Activated CD4-positive, alpha-beta T cell treated with anti-CD3 and anti-CD28 coated beads, Interleukin-2, amount 10 ng/mL, durations not matched to agents 24 days and 14 days (primary cell): ENCODE results near the gene SLC34A3. TPM values are rescaled to one million over a fixed set of nuclear protein-coding genes. Genes with fewer than 3 reads are reported as not detected.
"Not testable (repeated sequence)": the region's sequence is repeated elsewhere in the genome, so short reads cannot be mapped to it uniquely, and the experiment has no call there.

Experiments used
- DNase-seq: peaks from one replicate; pipeline ENCODE4 v3.0.0; 2022
- H3K27ac Mint-ChIP-seq: one replicate; pipeline ENCODE4 v1.8.0; 2022; ENCODE audit warnings: mild to moderate bottlenecking, mixed read lengths
- H3K27me3 Mint-ChIP-seq: one replicate; pipeline ENCODE4 v1.8.0; 2022; ENCODE audit warnings: mixed read lengths
- H3K36me3 Mint-ChIP-seq: one replicate; pipeline ENCODE4 v1.8.0; 2022; ENCODE audit warnings: low read depth, mild to moderate bottlenecking, mixed read lengths
- H3K4me1 Mint-ChIP-seq: one replicate; pipeline ENCODE4 v1.8.0; 2021; ENCODE audit warnings: mixed read lengths
- H3K4me3 Mint-ChIP-seq: one replicate; pipeline ENCODE4 v1.8.0; 2022; ENCODE audit warnings: mild to moderate bottlenecking, moderate library complexity, mixed read lengths
- H3K9me3 Mint-ChIP-seq: one replicate; pipeline ENCODE4 v1.8.0; 2021; ENCODE audit warnings: mixed read lengths
- intact Hi-C: fragments of 100-400 bp; cut with micrococcal nuclease; formaldehyde crosslinking; loops from one replicate; pipeline ENCODE4 v1.15.1; 2023
- total RNA-seq: library from RNA; stranded (reverse); gene quantifications from 2 replicates; pipeline ENCODE4 v1.2.3, GENCODE V29; 2022

SLC34A3 gene
- total RNA-seq, 1 donor from 2014 or later: not detected

DNA sequence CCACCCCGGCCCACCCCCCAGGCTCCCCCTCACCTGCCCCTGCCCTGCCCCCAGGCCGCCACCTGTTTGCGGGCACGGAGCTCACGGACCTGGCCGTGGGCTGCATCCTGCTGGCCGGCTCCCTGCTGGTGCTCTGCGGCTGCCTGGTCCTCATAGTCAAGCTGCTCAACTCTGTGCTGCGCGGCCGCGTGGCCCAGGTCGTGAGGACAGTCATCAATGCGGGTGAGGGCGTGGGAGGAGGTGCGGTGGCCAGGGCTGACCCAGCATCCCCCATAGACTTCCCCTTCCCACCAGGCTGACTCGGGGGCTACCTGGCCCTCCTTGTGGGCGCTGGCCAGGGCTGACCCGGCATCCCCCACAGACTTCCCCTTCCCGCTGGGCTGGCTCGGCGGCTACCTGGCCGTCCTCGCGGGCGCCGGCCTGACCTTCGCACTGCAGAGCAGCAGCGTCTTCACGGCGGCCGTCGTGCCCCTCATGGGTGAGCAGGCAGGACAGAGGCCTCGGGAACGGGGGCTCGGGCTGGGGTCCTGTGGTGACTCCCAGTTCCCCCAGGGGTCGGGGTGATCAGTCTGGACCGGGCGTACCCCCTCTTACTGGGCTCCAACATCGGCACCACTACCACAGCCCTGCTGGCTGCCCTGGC, 3.5 kb downstream of the SLC34A3 start:
- Mint-ChIP-seq H3K27me3 (peaks cover 2% of the 10 kb centered on the region), H3K4me3 (no peak overlapping the region), H3K36me3 (peaks cover 2% of the 10 kb centered on the region), H3K27ac (no peak overlapping the region), H3K4me1 (peaks cover 7% of the 10 kb centered on the region), H3K9me3 (no peaks in the 10 kb centered on the region)
- intact Hi-C loops: no loop called here
- no peak for DNase-seq

DNA sequence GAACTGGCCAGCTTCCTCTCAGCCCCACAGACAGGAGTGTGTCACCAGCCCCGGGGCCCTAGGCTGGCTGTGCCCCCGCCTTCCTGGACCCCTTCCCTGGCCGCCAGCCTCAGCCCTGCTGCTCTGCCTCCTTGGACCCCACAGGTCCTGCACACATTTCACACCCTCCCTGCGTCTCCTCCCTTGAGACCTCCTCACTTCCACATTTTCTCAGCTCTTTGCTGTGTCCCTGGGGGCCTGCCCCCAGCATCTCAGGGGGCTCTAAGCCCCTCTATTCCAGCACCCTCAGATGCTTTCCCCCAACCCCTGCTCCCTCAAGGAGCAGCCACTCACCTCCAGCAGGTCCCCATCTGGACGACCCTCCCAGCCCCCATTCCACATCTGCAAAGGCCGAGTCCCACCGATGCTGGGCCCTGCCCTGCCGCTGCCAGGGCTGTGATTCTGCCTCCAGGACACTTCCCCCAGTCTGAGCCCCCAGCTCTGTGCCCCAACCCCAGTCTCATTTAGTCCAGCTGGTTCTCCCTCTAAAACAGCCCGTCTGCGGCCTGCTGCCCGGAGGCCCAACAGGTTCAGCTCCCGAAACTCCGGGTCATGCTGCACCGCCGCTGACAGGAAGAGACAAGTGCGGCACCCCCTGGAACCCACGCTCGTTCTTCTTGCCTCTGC, 4.2 kb downstream of the SLC34A3 start:
- Mint-ChIP-seq H3K27me3 (peaks cover 2% of the 10 kb centered on the region), H3K9me3 (no peaks in the 10 kb centered on the region), H3K36me3 (peaks cover 2% of the 10 kb centered on the region), H3K4me3 (no peak overlapping the region), H3K27ac (no peak overlapping the region), H3K4me1 (peaks cover 7% of the 10 kb centered on the region)
- no peak for DNase-seq
- intact Hi-C loops: no loop called here

DNA sequence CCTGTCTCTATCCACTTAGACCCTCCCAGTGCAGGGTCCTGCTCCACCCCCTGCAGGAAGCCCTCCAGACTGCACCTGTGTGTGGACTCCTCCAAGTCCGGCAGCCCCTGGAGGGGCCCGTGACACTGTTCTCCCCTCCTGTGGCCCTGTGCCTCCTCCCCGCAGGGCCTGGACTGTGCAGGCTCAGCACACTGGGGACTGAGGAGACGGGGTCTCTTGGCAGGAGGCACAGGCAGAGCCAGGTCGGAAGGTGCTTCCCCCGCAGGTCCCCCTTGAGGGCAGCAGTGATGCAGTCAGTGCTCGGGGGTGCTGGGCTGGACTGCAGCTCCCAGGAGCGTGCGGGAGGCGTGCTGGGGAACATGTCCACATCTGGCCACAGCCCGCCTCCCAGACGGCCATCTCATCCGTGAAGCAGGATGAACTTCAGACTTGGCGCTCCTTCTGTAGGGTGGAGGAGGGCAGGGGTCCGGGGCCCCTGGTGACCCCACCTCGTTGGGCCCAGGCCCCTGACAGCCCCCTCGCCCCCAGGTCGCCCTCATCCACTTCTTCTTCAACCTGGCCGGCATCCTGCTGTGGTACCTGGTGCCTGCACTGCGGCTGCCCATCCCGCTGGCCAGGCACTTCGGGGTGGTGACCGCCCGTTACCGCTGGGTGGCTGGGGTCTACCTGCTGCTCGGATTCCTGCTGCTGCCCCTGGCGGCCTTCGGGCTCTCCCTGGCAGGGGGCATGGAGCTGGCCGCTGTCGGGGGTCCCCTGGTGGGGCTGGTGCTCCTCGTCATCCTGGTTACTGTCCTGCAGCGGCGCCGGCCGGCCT, 4.9 kb downstream of the SLC34A3 start:
- H3K9me3 Mint-ChIP-seq: no peaks in the 10 kb centered on the region
- no peak for DNase-seq
- H3K36me3 Mint-ChIP-seq: peaks cover 2% of the 10 kb centered on the region
- no peak overlapping the region for H3K27ac Mint-ChIP-seq
- H3K27me3 Mint-ChIP-seq: peaks cover 2% of the 10 kb centered on the region
- H3K4me3 Mint-ChIP-seq: no peak overlapping the region
- intact Hi-C loops: loop anchor here (2.0 kb wide), 1 partner anchor 47 kb away; the partner anchor contains the start of genes ANAPC2 and SSNA1
- peaks cover 7% of the 10 kb centered on the region for H3K4me1 Mint-ChIP-seq

DNA sequence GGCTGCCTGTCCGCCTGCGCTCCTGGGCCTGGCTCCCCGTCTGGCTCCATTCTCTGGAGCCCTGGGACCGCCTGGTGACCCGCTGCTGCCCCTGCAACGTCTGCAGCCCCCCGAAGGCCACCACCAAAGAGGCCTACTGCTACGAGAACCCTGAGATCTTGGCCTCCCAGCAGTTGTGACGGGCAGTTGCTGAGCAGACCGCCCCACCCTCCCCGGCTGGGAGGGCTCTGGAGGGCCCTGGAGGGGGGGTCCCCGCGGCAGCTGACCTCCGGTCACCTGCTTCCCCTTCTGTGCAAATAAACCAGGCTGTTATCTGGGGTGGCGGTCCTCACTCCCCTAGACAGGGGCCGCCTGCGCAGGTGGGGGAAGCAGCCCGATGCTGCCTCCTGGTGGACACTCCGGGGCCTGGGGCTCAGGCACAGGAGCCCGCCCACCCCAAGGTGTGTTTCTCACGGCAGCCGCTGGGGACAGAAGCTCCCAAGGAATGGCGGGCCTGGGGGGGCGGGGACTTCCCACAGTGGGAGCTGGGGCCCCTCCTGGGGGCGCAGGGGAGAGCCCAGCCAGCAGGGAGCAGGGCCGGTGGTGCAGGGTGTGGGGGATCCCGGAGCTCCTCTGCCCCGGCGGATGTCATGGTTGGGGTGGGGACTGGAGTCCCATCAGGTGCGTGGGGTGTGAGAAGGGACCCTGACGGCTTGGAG, 5.7 kb downstream of the SLC34A3 start:
- H3K36me3 Mint-ChIP-seq: peaks cover 5% of the 10 kb centered on the region
- H3K27ac Mint-ChIP-seq: no peak overlapping the region
- H3K4me3 Mint-ChIP-seq: no peak overlapping the region
- H3K27me3 Mint-ChIP-seq: peaks cover 3% of the 10 kb centered on the region
- H3K9me3 Mint-ChIP-seq: no peaks in the 10 kb centered on the region
- intact Hi-C loops: loop anchor here (2.0 kb wide), 1 partner anchor 48 kb away; the partner anchor contains the start of genes ANAPC2 and SSNA1
- DNase-seq: peak; percentile 97
- H3K4me1 Mint-ChIP-seq: peaks cover 7% of the 10 kb centered on the region

- intact Hi-C loops: loop anchor here (2.0 kb wide), 1 partner anchor 48 kb away; the partner anchor contains the start of genes ANAPC2 and SSNA1
- no peak overlapping the region for H3K4me3 Mint-ChIP-seq
- DNase-seq: no peak
- peaks cover 9% of the 10 kb centered on the region for H3K36me3 Mint-ChIP-seq
- H3K9me3 Mint-ChIP-seq: no peaks in the 10 kb centered on the region
- peaks cover 3% of the 10 kb centered on the region for H3K27me3 Mint-ChIP-seq
- peaks cover 7% of the 10 kb centered on the region for H3K4me1 Mint-ChIP-seq
- no peak overlapping the region for H3K27ac Mint-ChIP-seq
Observed at GRCh38 chr9:137236936-137237421, 6.3 kb downstream of the SLC34A3 start.

- peaks cover 3% of the 10 kb centered on the region for H3K27me3 Mint-ChIP-seq
- peaks cover 17% of the 10 kb centered on the region for H3K4me1 Mint-ChIP-seq
- H3K27ac Mint-ChIP-seq: no peak overlapping the region
- DNase-seq: no peak
- peaks cover 20% of the 10 kb centered on the region for H3K36me3 Mint-ChIP-seq
- no peaks in the 10 kb centered on the region for H3K9me3 Mint-ChIP-seq
- H3K4me3 Mint-ChIP-seq: peak overlapping the region; percentile 15
- intact Hi-C loops: loop anchor here (2.0 kb wide), 1 partner anchor 49 kb away; the partner anchor contains the start of genes ANAPC2 and SSNA1
Observed at GRCh38 chr9:137237759-137238726, 7.3 kb downstream of the SLC34A3 start.

- not testable (repeated sequence) for H3K9me3 Mint-ChIP-seq, H3K27me3 Mint-ChIP-seq, DNase-seq
- H3K4me3 Mint-ChIP-seq: peak overlapping the region; percentile 90
- peaks cover 19% of the 10 kb centered on the region for H3K4me1 Mint-ChIP-seq
- intact Hi-C loops: loop anchor here (2.0 to 5.0 kb wide), 2 partner anchors 37 to 111 kb away; partner anchors contain the start of gene TPRN
- peaks cover 28% of the 10 kb centered on the region for H3K36me3 Mint-ChIP-seq
- H3K27ac Mint-ChIP-seq: peak overlapping the region; percentile 53
Observed at GRCh38 chr9:137239541-137240200, 9.0 kb downstream of the SLC34A3 start.

DNA sequence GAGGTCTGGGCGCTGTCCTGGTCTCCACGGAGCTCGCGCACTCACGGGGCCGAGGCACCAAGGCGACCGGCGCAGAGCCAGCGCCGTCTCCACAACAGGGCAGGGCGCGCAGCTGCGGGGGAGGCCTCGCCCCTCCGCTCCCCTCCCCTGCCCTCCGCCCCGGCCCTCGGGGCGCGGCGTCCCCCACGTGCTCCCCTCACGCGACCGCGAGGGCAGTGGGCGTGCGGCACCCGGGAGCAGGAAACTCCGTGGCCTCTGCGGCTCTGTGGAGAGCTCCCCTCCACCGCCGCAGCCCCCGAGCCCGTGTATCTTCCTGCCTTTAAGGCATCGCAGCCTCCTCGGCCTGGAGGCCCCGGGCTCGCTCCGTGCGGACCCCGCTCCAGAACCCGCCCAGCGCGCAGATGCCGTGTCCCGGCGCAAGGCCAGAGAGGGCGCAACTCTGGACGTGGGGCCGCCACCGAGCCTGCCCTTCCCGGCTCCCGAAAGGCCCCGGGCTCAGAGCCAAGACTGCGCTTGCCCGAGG, 9.7 kb downstream of the SLC34A3 start:
- Mint-ChIP-seq H3K4me1 (peaks cover 19% of the 10 kb centered on the region), H3K4me3 (peak overlapping the region; percentile 90), H3K27me3 (peaks cover 2% of the 10 kb centered on the region), H3K27ac (peak overlapping the region; percentile 53), H3K36me3 (peaks cover 28% of the 10 kb centered on the region), H3K9me3 (no peaks in the 10 kb centered on the region)
- peak; percentile 93 for DNase-seq
- intact Hi-C loops: loop anchor here (2.0 to 5.0 kb wide), 2 partner anchors 38 to 112 kb away; partner anchors contain the start of gene TPRN

DNA sequence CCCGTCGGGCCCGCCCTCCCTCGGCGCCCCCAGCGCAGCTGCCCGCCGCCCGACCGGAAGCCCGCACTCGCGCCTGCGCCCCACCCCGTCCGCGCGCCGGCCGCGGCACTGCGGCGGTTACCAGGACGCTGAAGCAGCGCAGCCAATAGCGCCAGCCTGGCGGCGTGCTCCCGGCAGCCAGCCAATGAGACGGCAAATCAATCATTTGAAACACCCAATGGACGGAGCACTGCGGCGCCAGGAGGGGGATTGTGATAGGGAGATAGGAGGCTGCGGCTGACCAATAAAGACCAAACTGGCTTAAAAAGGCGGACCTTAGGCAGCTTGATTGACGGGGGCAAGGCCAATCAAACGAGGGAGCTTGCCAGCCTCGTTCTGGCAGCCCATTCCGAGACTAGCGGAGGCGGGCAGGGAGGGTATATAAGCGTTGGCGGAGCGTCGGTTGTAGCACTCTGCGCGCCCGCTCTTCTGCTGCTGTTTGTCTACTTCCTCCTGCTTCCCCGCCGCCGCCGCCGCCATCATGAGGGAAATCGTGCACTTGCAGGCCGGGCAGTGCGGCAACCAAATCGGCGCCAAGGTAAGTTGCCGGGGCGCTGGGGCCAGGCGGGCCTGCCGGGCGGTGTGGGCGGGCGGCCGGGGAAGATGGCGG, 10.3 kb downstream of the SLC34A3 start, which contains the start of gene TUBB4B:
Gene TUBB4B, plus strand, starts transcription at position 447 of the 649 bp plus-strand sequence. Its CDS starts 74 bp downstream, at position 521.
- H3K4me3 Mint-ChIP-seq: peak within 1 kb of the TSS; percentile 90
- DNase-seq: peak; percentile 99
- peaks cover 2% of the 10 kb centered on the region for H3K27me3 Mint-ChIP-seq

GRCh38 chr9:137241490-137242268, 11.0 kb downstream of the SLC34A3 start:
- intact Hi-C loops: loop anchor here (1.0 to 5.0 kb wide), 4 partner anchors 14 to 113 kb away; partner anchors contain the start of genes NELFB and TPRN
- Mint-ChIP-seq H3K9me3 (no peaks in the 10 kb centered on the region), H3K27ac (peak overlapping the region; percentile 83)

More for the DNA sequence above, 10.3 kb downstream of the SLC34A3 start, which contains the start of gene TUBB4B:
- H3K27ac Mint-ChIP-seq: peak within 1 kb of the TSS; percentile 95
- intact Hi-C loops: loop anchor here (1.0 to 5.0 kb wide), 4 partner anchors 14 to 112 kb away; partner anchors contain the start of genes NELFB and TPRN
- no peaks in the 10 kb centered on the region for H3K9me3 Mint-ChIP-seq
- peaks cover 28% of the 10 kb centered on the region for H3K36me3 Mint-ChIP-seq
- H3K4me1 Mint-ChIP-seq: peaks cover 19% of the 10 kb centered on the region

More at GRCh38 chr9:137241490-137242268, 11.0 kb downstream of the SLC34A3 start:
- H3K27me3 Mint-ChIP-seq: peaks cover 2% of the 10 kb centered on the region
- peak; percentile 90 for DNase-seq
- peaks cover 19% of the 10 kb centered on the region for H3K4me1 Mint-ChIP-seq
- peak overlapping the region; percentile 90 for H3K4me3 Mint-ChIP-seq
- H3K36me3 Mint-ChIP-seq: peaks cover 28% of the 10 kb centered on the region
